Transverse colon (tissue), 4 donors: Measurements from ENCODE around the gene SLC1A1. TPM values are rescaled to one million over a fixed set of nuclear protein-coding genes. Genes with fewer than 3 reads are reported as not detected.

Source experiments
- DNase-seq: peaks from one replicate; pipeline ENCODE4 v3.0.0-alpha.2; 2019
- H3K27ac ChIP-seq, 4 donors: fragments of 200-600 bp; sonication (generic); 2 replicates each; pipeline ENCODE4 v1.5.1; 2016 to 2018; ENCODE audit warnings: inconsistent platforms in 4 of 4
- H3K27me3 ChIP-seq: fragments of 200-600 bp; sonication (generic); 2 replicates; pipeline ENCODE4 v1.5.1; 2017; ENCODE audit warnings: inconsistent platforms
- H3K36me3 ChIP-seq, 4 donors: fragments of 200-600 bp; sonication (generic); 2 replicates each; pipeline ENCODE4 v1.5.1; 2017 to 2019; ENCODE audit warnings: inconsistent platforms in 4 of 4
- H3K4me1 ChIP-seq, 4 donors: fragments of 200-600 bp; sonication (generic); 2 replicates each; pipeline ENCODE4 v1.5.1; 2017 to 2020; ENCODE audit warnings: inconsistent platforms in 4 of 4
- H3K4me3 ChIP-seq, 4 donors: fragments of 200-600 bp; sonication (generic); 1 replicate in 1 of 4; 2 replicates in 3 of 4; pipeline versions ENCODE4 v1.5.1 to v1.6.1; 2017 to 2019; ENCODE audit warnings: inconsistent platforms in 4 of 4
- H3K9me3 ChIP-seq, 2 donors: fragments of 200-600 bp; sonication (generic); 2 replicates each; pipeline ENCODE4 v1.5.1; 2017 to 2019; ENCODE audit warnings: inconsistent platforms in 2 of 2
- CTCF ChIP-seq, 5 experiments: fragments of 200-600 bp in 3 of 5; fragments of 450-650 bp in 2 of 5; sonication (generic) in 3 of 5; IDR thresholded peaks; 1 replicate in 2 of 5; 2 replicates in 3 of 5; pipeline ENCODE4 v1.5.1; 2016 to 2017; ENCODE audit warnings: antibody characterized with exemption in 5 of 5, inconsistent platforms in 3 of 5, mild to moderate bottlenecking in 2 of 5, moderate library complexity in 1 of 5
- EP300 ChIP-seq: sonication (generic); formaldehyde crosslinking; IDR thresholded peaks from one replicate; pipeline ENCODE4 v1.6.1; 2017; ENCODE audit warnings: antibody characterized with exemption, low read depth
- POLR2A ChIP-seq: fragments of 450-650 bp; IDR thresholded peaks from one replicate; pipeline ENCODE4 v1.6.1; 2016; ENCODE audit warnings: antibody characterized with exemption, mild to moderate bottlenecking, moderate library complexity
- POLR2AphosphoS5 ChIP-seq, 3 donors: sonication (generic); formaldehyde crosslinking; IDR thresholded peaks; one replicate each; pipeline ENCODE4 v1.6.1; 2016; ENCODE audit warnings: antibody characterized with exemption in 3 of 3
- WGBS, 2 donors: methylation state at CpG; one replicate each; pipeline ENCODE4 v1.1.5; 2018; ENCODE audit warnings: low coverage in 1 of 2; 5-methylcytosine and 5-hydroxymethylcytosine counted together
- in situ Hi-C, 4 donors: fragments of 200-750 bp; cut with MboI; loops; one replicate each; pipeline versions ENCODE4 v1.15.0 to v1.15.1; 2017; ENCODE audit warnings: low sequenced_read_pairs in 3 of 4, low pct_ligation_motif_present in 1 of 4, low pct_unique_long_range_greater_than_20kb in 1 of 4
- intact Hi-C: fragments of 100-400 bp; cut with DNase I; formaldehyde crosslinking; loops from one replicate; pipeline ENCODE4 v1.15.1; 2023; ENCODE audit warnings: low total_unique reads
- total RNA-seq, 4 donors: library from RNA; depleted of rRNA; stranded (reverse); fragments of >200 nt; gene quantifications; one replicate each; pipeline ENCODE4 v1.1.0, GENCODE V29; 2016

Gene SLC1A1
- total RNA-seq, 4 donors from 2014 or later = 0.80 to 63.2 (median 28.7) TPM

GRCh38 chr9:4494332-4494731 is 4.1 kb downstream of the SLC1A1 start:
- WGBS, 2 donors = 64 to 70% methylated on average over 2 of the region's 2 CpGs
- intact Hi-C loops (no loop called here), in situ Hi-C loops (no loop called here)
- peaks cover 3% of the 10 kb centered on the region for H3K27me3 ChIP-seq
- H3K4me3 ChIP-seq = no peak overlapping the region
- H3K4me1 ChIP-seq = peaks cover 12 to 46% (median 23%) of the 10 kb centered on the region in 4 donors
- TF ChIP-seq CTCF (IDR thresholded peaks at IDR 0.05) (no peak), POLR2A (no peak), EP300 (no peak), POLR2AphosphoS5 (IDR thresholded peaks at IDR 0.05) (no peak)
- H3K36me3 ChIP-seq = no peaks in the 10 kb centered on the region
- H3K27ac ChIP-seq = no peak overlapping the region
- no peaks in the 10 kb centered on the region for H3K9me3 ChIP-seq
- no peak for DNase-seq

GRCh38 chr9:4494806-4495205 is 4.5 kb downstream of the SLC1A1 start:
- no peak for DNase-seq
- intact Hi-C loops (no loop called here), in situ Hi-C loops (no loop called here)
- 88 to 96% methylated on average over 1 to 7 of the region's 7 CpGs for WGBS, 2 donors
- H3K27ac ChIP-seq = no peak overlapping the region
- no peaks in the 10 kb centered on the region for H3K9me3 ChIP-seq
- no peaks in the 10 kb centered on the region for H3K36me3 ChIP-seq
- no peak overlapping the region for H3K4me3 ChIP-seq
- H3K4me1 ChIP-seq = peaks cover 12 to 42% (median 22%) of the 10 kb centered on the region in 4 donors
- peaks cover 3% of the 10 kb centered on the region for H3K27me3 ChIP-seq
- TF ChIP-seq POLR2A = no peak
- no peak for TF ChIP-seq CTCF (IDR thresholded peaks at IDR 0.05)
- no peak for TF ChIP-seq EP300
- TF ChIP-seq POLR2AphosphoS5 (IDR thresholded peaks at IDR 0.05) = no peak

GRCh38 chr9:4495537-4495936 is 5.3 kb downstream of the SLC1A1 start:
- Histone ChIP-seq H3K4me1 (peaks cover 12 to 42% (median 22%) of the 10 kb centered on the region in 4 donors), H3K27ac (no peak overlapping the region), H3K4me3 (no peak overlapping the region), H3K9me3 (no peaks in the 10 kb centered on the region), H3K36me3 (no peaks in the 10 kb centered on the region), H3K27me3 (peaks cover 3% of the 10 kb centered on the region)
- in situ Hi-C loops (no loop called here), intact Hi-C loops (no loop called here)
- no peak for DNase-seq
- WGBS, 2 donors = 87% methylated on average over 4 of the region's 4 CpGs
- TF ChIP-seq EP300 (no peak), CTCF (IDR thresholded peaks at IDR 0.05) (no peak), POLR2AphosphoS5 (IDR thresholded peaks at IDR 0.05) (no peak), POLR2A (no peak)

- H3K36me3 ChIP-seq = no peaks in the 10 kb centered on the region
- H3K27ac ChIP-seq = peak overlapping the region in 2 of 4 donors; percentile 66 to 74
- 95% methylated on average over 2 of the region's 2 CpGs; no CpG with 5 or more reads in 1 of the 2 donors for WGBS, 2 donors
- intact Hi-C loops = no loop called here
- no peak overlapping the region for H3K4me3 ChIP-seq
- H3K9me3 ChIP-seq = no peaks in the 10 kb centered on the region
- H3K4me1 ChIP-seq = peaks cover 3 to 33% (median 18%) of the 10 kb centered on the region in 4 donors
- no peak for TF ChIP-seq POLR2A
- TF ChIP-seq POLR2AphosphoS5 (IDR thresholded peaks at IDR 0.05) = no peak
- TF ChIP-seq CTCF (IDR thresholded peaks at IDR 0.05) = no peak
- TF ChIP-seq EP300 = no peak
- no peak for DNase-seq
- H3K27me3 ChIP-seq = peaks cover 2% of the 10 kb centered on the region
- in situ Hi-C loops = no loop called here
These were observed 6.2 kb downstream of the SLC1A1 start for GRCh38 chr9:4496497-4496896.
